ENCODE data around the gene MEPCE. TPM values are rescaled to one million over a fixed set of nuclear protein-coding genes. Genes with fewer than 3 reads are reported as not detected.
"Not testable (repeated sequence)": the region's sequence is repeated elsewhere in the genome, so short reads cannot be mapped to it uniquely, and the experiment has no call there.

The MEPCE gene
- total RNA-seq, 2 donors from 2014 or later: 14.0 to 34.9 TPM

DNA sequence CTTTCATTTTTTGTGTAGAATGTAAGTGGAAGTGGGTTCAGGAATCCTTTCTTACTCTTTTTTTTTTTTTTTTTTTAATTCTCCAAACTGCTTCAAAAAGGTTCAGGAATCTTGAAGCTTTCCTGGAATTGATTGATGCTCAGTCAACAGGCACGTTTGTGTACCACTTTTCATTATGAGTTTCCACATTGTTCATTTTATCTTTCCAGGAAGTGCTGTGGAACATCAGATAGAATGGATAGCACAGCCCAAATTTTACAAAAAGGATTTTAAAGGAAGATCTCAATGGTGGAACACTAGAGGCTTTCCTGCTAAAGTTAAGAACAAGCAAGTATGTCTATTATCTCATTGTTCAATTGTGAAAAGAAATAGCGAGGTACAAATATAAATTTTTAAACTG lies 8.5 kb downstream of the MEPCE start:
- H3K27ac ChIP-seq: no peak overlapping the region
- no peak for TF ChIP-seq POLR2A (IDR thresholded peaks at IDR 0.05)
- TF ChIP-seq, protein P1, sequence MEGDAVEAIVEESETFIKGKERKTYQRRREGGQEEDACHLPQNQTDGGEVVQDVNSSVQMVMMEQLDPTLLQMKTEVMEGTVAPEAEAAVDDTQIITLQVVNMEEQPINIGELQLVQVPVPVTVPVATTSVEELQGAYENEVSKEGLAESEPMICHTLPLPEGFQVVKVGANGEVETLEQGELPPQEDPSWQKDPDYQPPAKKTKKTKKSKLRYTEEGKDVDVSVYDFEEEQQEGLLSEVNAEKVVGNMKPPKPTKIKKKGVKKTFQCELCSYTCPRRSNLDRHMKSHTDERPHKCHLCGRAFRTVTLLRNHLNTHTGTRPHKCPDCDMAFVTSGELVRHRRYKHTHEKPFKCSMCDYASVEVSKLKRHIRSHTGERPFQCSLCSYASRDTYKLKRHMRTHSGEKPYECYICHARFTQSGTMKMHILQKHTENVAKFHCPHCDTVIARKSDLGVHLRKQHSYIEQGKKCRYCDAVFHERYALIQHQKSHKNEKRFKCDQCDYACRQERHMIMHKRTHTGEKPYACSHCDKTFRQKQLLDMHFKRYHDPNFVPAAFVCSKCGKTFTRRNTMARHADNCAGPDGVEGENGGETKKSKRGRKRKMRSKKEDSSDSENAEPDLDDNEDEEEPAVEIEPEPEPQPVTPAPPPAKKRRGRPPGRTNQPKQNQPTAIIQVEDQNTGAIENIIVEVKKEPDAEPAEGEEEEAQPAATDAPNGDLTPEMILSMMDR (IDR thresholded peaks at IDR 0.05): no peak

DNA sequence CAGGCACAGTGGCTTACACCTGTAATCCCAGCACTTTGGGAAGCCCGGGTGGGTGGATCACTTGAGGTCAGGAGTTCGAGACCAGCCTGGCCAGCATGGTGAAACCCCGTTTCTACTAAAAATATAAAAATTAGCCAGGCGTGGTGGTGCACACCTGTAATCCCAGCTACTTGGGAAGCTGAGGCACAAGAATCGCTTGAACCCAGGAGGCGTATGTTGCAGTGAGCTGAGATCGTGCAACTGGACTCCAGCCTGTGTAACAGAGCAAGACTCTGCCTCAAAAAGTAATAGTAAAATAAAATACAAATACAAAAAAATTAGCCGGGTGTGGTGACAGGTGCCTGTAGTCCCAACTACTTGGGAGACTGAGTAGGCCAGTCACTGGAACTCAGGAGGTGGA lies 9.1 kb downstream of the MEPCE start:
- H3K27me3 ChIP-seq; ATAC-seq; intact Hi-C loops (cut with DNase I); H3K27ac ChIP-seq; H3K36me3 ChIP-seq (replicated peaks in 1 of 2; ENCODE audit: insufficient read depth in 1 of 2, low read depth in 2 of 2); DNase-seq; H3K4me3 ChIP-seq; H3K9me3 ChIP-seq: not testable (repeated sequence)
- peaks cover 23% of the 10 kb centered on the region for H3K4me1 ChIP-seq
- 85 to 88% methylated on average over 8 of the region's 8 CpGs for WGBS, 2 donors

More for the DNA sequence above, 8.5 kb downstream of the MEPCE start:
- Histone ChIP-seq H3K4me3 (no peak overlapping the region), H3K27me3 (no peaks in the 10 kb centered on the region), H3K9me3 (no peaks in the 10 kb centered on the region), H3K4me1 (peaks cover 25% of the 10 kb centered on the region), H3K36me3 (replicated peaks in 1 of 2; ENCODE audit: insufficient read depth in 1 of 2, low read depth in 2 of 2) (peaks cover 0 to 7% of the 10 kb centered on the region in 2 donors)
- ATAC-seq: no peak
- DNase-seq: no peak
- intact Hi-C loops (cut with DNase I): no loop called here
- WGBS, 2 donors: 44 to 47% methylated on average over 2 of the region's 2 CpGs

- ATAC-seq; DNase-seq; H3K27ac ChIP-seq; H3K4me3 ChIP-seq; H3K36me3 ChIP-seq (replicated peaks in 1 of 2; ENCODE audit: insufficient read depth in 1 of 2, low read depth in 2 of 2); H3K27me3 ChIP-seq; intact Hi-C loops (cut with DNase I); H3K9me3 ChIP-seq: not testable (repeated sequence)
- H3K4me1 ChIP-seq: peaks cover 18% of the 10 kb centered on the region
- 81 to 86% methylated on average over 7 of the region's 7 CpGs for WGBS, 2 donors
These were observed 9.6 kb downstream of the MEPCE start for GRCh38 chr7:100439244-100439643.

DNA sequence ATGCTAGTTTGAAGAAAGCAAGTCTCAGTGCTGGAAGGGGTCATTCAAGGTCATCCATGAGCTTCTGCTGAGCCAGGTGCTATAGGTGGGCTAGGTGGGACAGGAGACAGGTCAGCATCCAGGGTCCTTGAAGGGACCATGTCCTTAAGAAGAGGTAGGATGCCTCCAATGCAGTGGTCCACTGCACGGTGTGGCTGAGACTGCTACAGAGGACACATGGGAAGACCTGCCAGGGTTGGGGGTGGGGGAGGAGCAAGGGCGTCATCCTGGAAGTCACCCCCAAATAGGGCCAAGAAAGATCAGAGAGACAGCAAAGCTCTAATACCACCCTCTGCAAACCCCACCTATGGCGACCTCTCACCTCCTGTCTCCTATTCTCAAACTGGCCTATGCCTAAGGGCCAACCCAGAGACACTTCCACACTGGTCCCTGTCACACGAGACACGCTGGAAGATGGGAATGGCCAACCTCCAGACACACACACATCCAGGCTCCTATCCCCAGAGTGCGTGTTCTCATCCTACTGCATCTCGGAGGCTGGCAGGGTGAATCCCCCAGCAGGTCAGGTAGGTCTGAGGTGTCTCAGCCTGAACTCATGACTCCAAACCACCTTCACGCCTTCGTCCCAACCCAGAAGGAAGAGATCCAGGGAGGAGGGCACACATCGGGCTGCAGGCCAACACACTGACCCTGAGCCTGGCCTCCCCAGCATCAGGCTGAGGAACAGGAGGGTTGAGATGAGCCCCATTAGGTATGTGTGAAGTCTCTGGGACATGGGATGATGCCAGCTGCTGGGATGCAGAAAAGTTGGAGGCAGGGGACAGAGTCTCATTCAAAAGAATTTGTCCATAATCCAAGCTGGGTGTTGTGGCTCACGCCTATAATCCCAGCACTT lies 12.3 kb downstream of the MEPCE start:
- intact Hi-C loops (cut with DNase I): no loop called here

DNA sequence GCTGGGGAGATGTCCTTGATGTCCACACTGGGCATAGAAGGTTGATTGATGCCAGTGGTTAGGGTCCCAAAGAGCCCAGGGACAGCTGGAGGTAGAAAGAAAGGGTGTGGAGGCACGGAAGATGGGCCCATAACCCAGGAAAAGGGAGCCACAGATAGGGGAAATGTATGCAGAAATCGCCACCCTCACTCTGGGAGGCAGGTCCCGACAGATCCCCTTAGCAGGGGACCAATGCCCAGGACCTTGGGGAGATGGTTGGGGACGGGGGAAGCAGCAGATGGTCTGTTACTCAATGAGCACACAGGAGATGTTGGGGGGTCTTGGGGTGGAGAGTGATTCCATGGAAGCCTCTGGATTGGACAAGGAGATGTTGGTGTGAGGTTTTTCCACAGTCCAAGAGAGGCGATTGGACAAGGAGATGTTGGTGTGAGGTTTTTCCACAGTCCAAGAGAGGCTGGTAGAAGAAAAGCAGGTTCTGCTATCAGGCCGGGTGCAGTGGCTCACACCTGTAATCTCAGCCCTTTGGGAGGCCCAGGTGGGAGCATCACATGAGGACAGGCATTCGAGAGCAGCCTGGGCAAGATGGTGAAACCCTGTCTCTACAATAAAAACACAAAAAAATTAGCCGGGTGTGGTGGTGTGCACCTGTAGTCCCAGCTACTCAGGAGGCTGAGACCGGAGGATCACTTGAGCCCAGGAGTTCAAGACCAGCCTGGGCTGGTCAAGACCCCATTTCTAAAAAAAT lies 13.6 kb downstream of the MEPCE start:
- H3K27ac ChIP-seq: no peak overlapping the region
- H3K4me1 ChIP-seq: no peaks in the 10 kb centered on the region
- intact Hi-C loops (cut with DNase I): no loop called here
- ATAC-seq (no peak), DNase-seq (no peak)
- TF ChIP-seq POLR2A (IDR thresholded peaks at IDR 0.05): no peak
- TF ChIP-seq, protein P1 (IDR thresholded peaks at IDR 0.05): no peak
- no peaks in the 10 kb centered on the region for H3K36me3 ChIP-seq (replicated peaks in 1 of 2; ENCODE audit: insufficient read depth in 1 of 2, low read depth in 2 of 2)
- H3K27me3 ChIP-seq: no peaks in the 10 kb centered on the region
- no peak overlapping the region for H3K4me3 ChIP-seq
- WGBS, 2 donors: 80 to 85% methylated on average over 9 of the region's 9 CpGs
- H3K9me3 ChIP-seq: no peaks in the 10 kb centered on the region

More for the DNA sequence above, 12.3 kb downstream of the MEPCE start:
- TF ChIP-seq, protein P1 (IDR thresholded peaks at IDR 0.05): no peak
- TF ChIP-seq POLR2A (IDR thresholded peaks at IDR 0.05): no peak
- Histone ChIP-seq H3K9me3 (no peaks in the 10 kb centered on the region), H3K4me1 (peaks cover 3% of the 10 kb centered on the region), H3K27ac (no peak overlapping the region), H3K36me3 (replicated peaks in 1 of 2; ENCODE audit: insufficient read depth in 1 of 2, low read depth in 2 of 2) (no peaks in the 10 kb centered on the region), H3K27me3 (no peaks in the 10 kb centered on the region), H3K4me3 (no peak overlapping the region)
- ATAC-seq (no peak), DNase-seq (no peak)
- 76 to 84% methylated on average over 10 to 11 of the region's 11 CpGs for WGBS, 2 donors

Measured in body of pancreas (tissue), 4 donors.